CD4-positive, alpha-beta T cell (primary cell): Measurements from ENCODE around the gene MVP. TPM values are rescaled to one million over a fixed set of nuclear protein-coding genes. Genes with fewer than 3 reads are reported as not detected.

Experiments
- ATAC-seq: fragments of 200-7000 bp; cut with Tn5 transposase; one replicate; pipeline ENCODE4 v1.10.0; 2022; ENCODE audit warnings: mild to moderate bottlenecking; ENCODE audit not compliant: poor library complexity
- CTCF ChIA-PET: fragments of 350-600 bp; sonication (Branson Sonifier 250); formaldehyde crosslinking; loops from one replicate; lab custom pipeline; 2021; ENCODE audit warnings: antibody characterized with exemption, inconsistent platforms; lab: Charles Lee
- POLR2A ChIA-PET: fragments of 350-600 bp; sonication (Branson Sonifier 250); formaldehyde crosslinking; loops from one replicate; lab custom pipeline; 2021; ENCODE audit warnings: antibody characterized with exemption, inconsistent platforms; lab: Charles Lee
- DNase-seq, 14 experiments: peaks; one replicate each; pipeline ENCODE4 v3.0.0-alpha.2; 2013 to 2020; ENCODE audit warnings: mixed read lengths in 2 of 14
- H3K27ac ChIP-seq, 2 donors: one replicate each; pipeline versions ENCODE4 v1.5.1 to v1.7.0; 2013; ENCODE audit warnings: low read length in 2 of 2, low read depth in 1 of 2, mild to moderate bottlenecking in 1 of 2
- H3K27me3 ChIP-seq, 2 experiments: 1 replicate in 1 of 2; 2 replicates in 1 of 2; pipeline versions ENCODE4 v1.6.1 to v1.7.0; 2013; ENCODE audit warnings: low read length in 2 of 2, control low read depth in 1 of 2, mild to moderate bottlenecking in 1 of 2, moderate library complexity in 1 of 2; ENCODE audit not compliant: insufficient read depth in 2 of 2, control insufficient read depth in 1 of 2
- H3K36me3 ChIP-seq: one replicate; pipeline ENCODE4 v1.6.1; 2013; ENCODE audit warnings: low read length, control low read depth; ENCODE audit not compliant: insufficient read depth
- H3K4me1 ChIP-seq: one replicate; pipeline ENCODE4 v1.6.1; 2013; ENCODE audit warnings: low read length, control low read depth; ENCODE audit not compliant: insufficient read depth
- H3K4me3 ChIP-seq: one replicate; pipeline ENCODE4 v1.5.1; 2013; ENCODE audit warnings: mild to moderate bottlenecking, low read length, moderate library complexity
- H3K9me3 ChIP-seq, 2 experiments: 1 replicate in 1 of 2; 2 replicates in 1 of 2; pipeline versions ENCODE4 v1.6.1 to v1.7.0; 2013; ENCODE audit warnings: low read length in 2 of 2, mild to moderate bottlenecking in 2 of 2, control low read depth in 1 of 2, moderate library complexity in 1 of 2; ENCODE audit not compliant: control insufficient read depth in 1 of 2, insufficient read depth in 1 of 2
- H3K27ac Mint-ChIP-seq: one replicate; pipeline ENCODE4 v1.8.0; 2020; ENCODE audit warnings: mixed read lengths
- H3K27me3 Mint-ChIP-seq: one replicate; pipeline ENCODE4 v1.8.0; 2021; ENCODE audit warnings: mixed read lengths
- H3K36me3 Mint-ChIP-seq: one replicate; pipeline ENCODE4 v1.8.0; 2021; ENCODE audit warnings: low read depth, mixed read lengths
- H3K4me1 Mint-ChIP-seq: one replicate; pipeline ENCODE4 v1.8.0; 2021; ENCODE audit warnings: low read depth, mixed read lengths
- H3K4me3 Mint-ChIP-seq: one replicate; pipeline ENCODE4 v1.8.0; 2020; ENCODE audit warnings: mild to moderate bottlenecking, mixed read lengths
- H3K9me3 Mint-ChIP-seq: one replicate; pipeline ENCODE4 v1.8.0; 2020; ENCODE audit warnings: mixed read lengths
- intact Hi-C, 2 experiments: fragments of 100-400 bp; cut with DNase I in 1 of 2; cut with micrococcal nuclease in 1 of 2; formaldehyde crosslinking; loops; one replicate each; pipeline versions ENCODE4 v1.15.1 to v1.9.0; 2023 to 2025; cut with DNase I, micrococcal nuclease
- total RNA-seq, 174 experiments: library from RNA in 2 of 174; stranded (reverse) in 2 of 174; gene quantifications; one replicate each; pipeline ENCODE4 v1.2.3 and lab custom pipeline; 2021 to 2026
- TF ChIP-seq, protein P1 (sequence below): fragments of 200-600 bp; IDR thresholded peaks from one replicate; pipeline ENCODE4 v1.8.0; 2022; ENCODE audit warnings: antibody characterized with exemption, mild to moderate bottlenecking

Gene MVP
- total RNA-seq, 2 experiments from 2014 or later: 115 to 118 TPM

DNA sequence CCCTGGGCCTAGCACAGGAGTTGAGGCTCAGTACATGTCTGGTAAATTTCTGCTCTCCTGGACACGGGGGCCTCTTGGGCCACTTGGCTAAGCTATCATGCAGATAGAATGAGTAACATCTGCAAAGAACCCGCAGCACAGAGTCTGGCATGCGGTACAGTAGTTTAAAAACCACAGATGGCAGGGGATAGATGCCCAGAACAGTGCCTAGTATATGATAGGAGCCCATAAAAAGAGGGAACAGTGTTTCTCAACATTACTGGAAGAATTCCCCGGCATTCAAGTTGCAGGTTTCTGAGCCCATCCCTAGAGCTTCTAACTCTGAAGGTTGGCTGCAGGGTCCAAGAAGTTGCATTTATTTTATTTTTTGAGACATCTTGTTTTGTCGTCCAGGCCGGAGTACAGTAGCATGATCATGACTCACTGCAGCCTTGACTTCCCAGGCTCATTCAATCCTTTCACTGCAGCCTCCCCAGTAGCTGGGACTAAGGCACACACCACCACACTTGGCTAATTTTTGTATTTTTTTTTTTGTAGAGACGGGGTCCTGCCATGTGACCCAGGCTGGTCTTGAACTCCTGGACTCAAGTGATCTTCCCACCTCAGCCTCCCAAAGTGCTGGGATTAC is 37.0 kb downstream of the MVP start:
- intact Hi-C loops: no loop called here
- no peak overlapping the region for H3K27ac Mint-ChIP-seq
- peak overlapping the region; percentile 38 for H3K4me3 Mint-ChIP-seq
- ChIA-PET CTCF (interaction anchor here (0.7 to 2.1 kb wide), 2 partner anchors 9 to 30 kb away, joined by 3 to 5 read pairs; no protein-coding TSS in a partner anchor), POLR2A (interaction anchor here (0.7 kb wide), 1 partner anchor 15 kb away, joined by 3 read pairs; no protein-coding TSS in a partner anchor)
- peaks cover 40% of the 10 kb centered on the region for H3K36me3 Mint-ChIP-seq
- DNase-seq (no peak), ATAC-seq (no peak)
- Histone ChIP-seq H3K9me3 (peaks cover 0 to 5% of the 10 kb centered on the region in 2 experiments), H3K27me3 (no peaks in the 10 kb centered on the region), H3K36me3 (peaks cover 34% of the 10 kb centered on the region), H3K4me1 (peaks cover 16% of the 10 kb centered on the region), H3K27ac (no peak overlapping the region), H3K4me3 (no peak overlapping the region)
- no peaks in the 10 kb centered on the region for H3K9me3 Mint-ChIP-seq
- TF ChIP-seq, protein P1, sequence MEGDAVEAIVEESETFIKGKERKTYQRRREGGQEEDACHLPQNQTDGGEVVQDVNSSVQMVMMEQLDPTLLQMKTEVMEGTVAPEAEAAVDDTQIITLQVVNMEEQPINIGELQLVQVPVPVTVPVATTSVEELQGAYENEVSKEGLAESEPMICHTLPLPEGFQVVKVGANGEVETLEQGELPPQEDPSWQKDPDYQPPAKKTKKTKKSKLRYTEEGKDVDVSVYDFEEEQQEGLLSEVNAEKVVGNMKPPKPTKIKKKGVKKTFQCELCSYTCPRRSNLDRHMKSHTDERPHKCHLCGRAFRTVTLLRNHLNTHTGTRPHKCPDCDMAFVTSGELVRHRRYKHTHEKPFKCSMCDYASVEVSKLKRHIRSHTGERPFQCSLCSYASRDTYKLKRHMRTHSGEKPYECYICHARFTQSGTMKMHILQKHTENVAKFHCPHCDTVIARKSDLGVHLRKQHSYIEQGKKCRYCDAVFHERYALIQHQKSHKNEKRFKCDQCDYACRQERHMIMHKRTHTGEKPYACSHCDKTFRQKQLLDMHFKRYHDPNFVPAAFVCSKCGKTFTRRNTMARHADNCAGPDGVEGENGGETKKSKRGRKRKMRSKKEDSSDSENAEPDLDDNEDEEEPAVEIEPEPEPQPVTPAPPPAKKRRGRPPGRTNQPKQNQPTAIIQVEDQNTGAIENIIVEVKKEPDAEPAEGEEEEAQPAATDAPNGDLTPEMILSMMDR: no peak
- peaks cover 14% of the 10 kb centered on the region for H3K4me1 Mint-ChIP-seq
- H3K27me3 Mint-ChIP-seq: no peaks in the 10 kb centered on the region

DNA sequence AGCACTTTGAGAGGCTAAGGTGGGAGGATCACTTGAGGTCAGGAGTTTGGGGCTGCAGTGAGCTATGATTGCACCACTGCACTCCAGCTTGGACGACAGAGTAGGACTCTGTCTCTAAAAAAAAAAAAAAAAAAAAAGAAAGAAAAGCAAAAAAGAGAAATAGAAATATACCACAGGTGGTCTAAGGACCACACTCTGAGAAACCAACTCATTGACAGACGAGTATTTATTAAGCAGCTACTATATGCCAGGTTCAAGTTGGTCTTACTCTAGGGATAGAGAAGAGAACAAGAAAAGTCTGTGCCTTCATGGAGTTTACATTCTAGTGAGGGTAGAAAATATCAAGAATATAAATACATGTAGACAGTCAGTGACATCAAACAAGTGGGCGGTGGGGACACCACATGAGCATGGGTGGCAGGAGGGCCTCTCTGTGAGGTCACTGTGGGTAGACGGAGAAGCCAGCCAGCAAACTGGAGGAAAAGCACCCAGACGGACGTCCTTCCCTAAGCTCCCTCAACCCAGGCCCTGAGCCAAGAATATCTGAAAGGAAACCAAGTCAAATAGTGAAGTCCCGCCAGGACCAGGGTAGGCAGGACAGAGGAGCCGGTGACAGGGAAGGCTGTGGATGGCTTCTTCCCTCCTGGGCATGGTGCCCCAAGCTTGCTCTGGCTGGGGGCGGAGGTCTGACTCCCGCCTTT is 38.0 kb downstream of the MVP start:
- Histone ChIP-seq H3K4me1 (peaks cover 23% of the 10 kb centered on the region), H3K9me3 (peaks cover 0 to 5% of the 10 kb centered on the region in 2 experiments), H3K36me3 (peaks cover 34% of the 10 kb centered on the region), H3K27ac (no peak overlapping the region), H3K4me3 (no peak overlapping the region), H3K27me3 (no peaks in the 10 kb centered on the region)
- POLR2A ChIA-PET: no interaction called here
- Mint-ChIP-seq H3K4me1 (peaks cover 18% of the 10 kb centered on the region), H3K36me3 (peaks cover 48% of the 10 kb centered on the region), H3K27ac (no peak overlapping the region), H3K9me3 (no peaks in the 10 kb centered on the region), H3K4me3 (peak overlapping the region; percentile 16), H3K27me3 (no peaks in the 10 kb centered on the region)
- CTCF ChIA-PET: interaction anchor here (0.6 to 2.1 kb wide), 3 partner anchors 10 to 69 kb away, joined by 3 to 5 read pairs (median 3); no protein-coding TSS in a partner anchor
- DNase-seq (no peak), ATAC-seq (no peak)
- intact Hi-C loops: no loop called here
- TF ChIP-seq, protein P1: no peak

DNA sequence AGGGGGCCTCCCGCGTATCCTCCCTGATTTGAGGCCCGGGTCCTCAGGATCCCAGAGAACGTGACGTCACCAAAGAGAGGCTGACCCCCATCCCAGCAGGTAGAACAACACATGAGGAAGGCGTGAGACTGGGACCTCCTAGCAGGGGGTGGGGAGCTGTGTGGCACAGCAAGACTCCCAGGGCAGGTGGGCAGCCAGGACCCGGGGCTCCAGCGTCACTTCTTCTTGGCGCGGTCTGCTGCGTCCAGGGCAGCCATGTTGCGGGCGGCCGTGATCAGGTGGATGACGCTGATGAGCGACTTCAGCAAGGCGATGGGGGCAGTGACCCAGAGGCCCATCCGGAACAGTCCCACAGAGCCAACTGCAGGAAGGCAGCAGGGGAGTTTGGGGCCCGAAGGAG is 38.7 kb downstream of the MVP start:
- TF ChIP-seq, protein P1: no peak
- H3K27ac ChIP-seq: no peak overlapping the region
- CTCF ChIA-PET: interaction anchor here (0.6 kb wide), 1 partner anchor 69 kb away, joined by 3 read pairs; no protein-coding TSS in a partner anchor
- peaks cover 0 to 5% of the 10 kb centered on the region in 2 experiments for H3K9me3 ChIP-seq
- H3K4me1 ChIP-seq: peaks cover 30% of the 10 kb centered on the region
- no peak overlapping the region for H3K27ac Mint-ChIP-seq
- peaks cover 50% of the 10 kb centered on the region for H3K36me3 Mint-ChIP-seq
- H3K9me3 Mint-ChIP-seq: no peaks in the 10 kb centered on the region
- ATAC-seq: no peak
- no peaks in the 10 kb centered on the region for H3K27me3 ChIP-seq
- H3K27me3 Mint-ChIP-seq: no peaks in the 10 kb centered on the region
- intact Hi-C loops: no loop called here
- peaks cover 34% of the 10 kb centered on the region for H3K36me3 ChIP-seq
- H3K4me3 ChIP-seq: no peak overlapping the region
- H3K4me1 Mint-ChIP-seq: peaks cover 22% of the 10 kb centered on the region
- POLR2A ChIA-PET: no interaction called here
- DNase-seq: no peak
- no peak overlapping the region for H3K4me3 Mint-ChIP-seq
